SK-N-SH (cell line): ENCODE data around the gene FAM151A. TPM values are rescaled to one million over a fixed set of nuclear protein-coding genes. Genes with fewer than 3 reads are reported as not detected.

Source experiments
- CTCF ChIA-PET: fragments of 300-600, 350-600 bp; formaldehyde crosslinking; extraction: SDS; loops from one replicate; lab custom pipeline; 2021; lab: Yijun Ruan, JAX
- POLR2A ChIA-PET: fragments of 350-600 bp; sonication (Branson Sonifier 250); formaldehyde crosslinking; extraction: SDS; loops from one replicate; lab custom pipeline; 2020; ENCODE audit warnings: antibody characterized with exemption, inconsistent platforms; lab: Yijun Ruan, JAX
- DNase-seq: peaks from one replicate; pipeline ENCODE4 v3.0.0; 2012
- H2AFZ ChIP-seq: fragments of 200-600 bp; sonication (generic); 2 replicates; pipeline ENCODE4 v1.8.1; 2016; ENCODE audit warnings: antibody characterized with exemption, mild to moderate bottlenecking, low read depth
- H3F3A ChIP-seq: fragments of 200-600 bp; sonication (generic); replicated peaks from 2 replicates; pipeline ENCODE3; 2016; ENCODE audit warnings: antibody characterized with exemption, mild to moderate bottlenecking; ENCODE audit not compliant: insufficient read depth
- H3K27ac ChIP-seq, 2 experiments: fragments of 200-500 bp in 1 of 2; fragments of 200-600 bp in 1 of 2; sonication (Bioruptor generic) in 1 of 2; sonication (generic), shearing (Covaris generic) in 1 of 2; 2 replicates each; pipeline versions ENCODE4 v1.5.1 to v1.6.1; 2014 to 2016; ENCODE audit warnings: low read depth in 2 of 2, inconsistent platforms in 1 of 2, low read length in 1 of 2, mild to moderate bottlenecking in 1 of 2, mixed read lengths in 1 of 2
- H3K27me3 ChIP-seq: fragments of 200-600 bp; sonication (generic), shearing (Covaris generic); 2 replicates; pipeline ENCODE4 v1.6.1; 2016; ENCODE audit warnings: mixed run types; ENCODE audit not compliant: insufficient read depth
- H3K36me3 ChIP-seq, 2 experiments: fragments of 200-500 bp in 1 of 2; fragments of 200-600 bp in 1 of 2; sonication (Bioruptor generic) in 1 of 2; sonication (generic) in 1 of 2; replicated peaks in 1 of 2; 2 replicates each; pipeline versions ENCODE3 to v1.5.1; 2014 to 2016; ENCODE audit warnings: low read length in 1 of 2, mild to moderate bottlenecking in 1 of 2; ENCODE audit not compliant: insufficient read depth in 2 of 2, control insufficient read depth in 1 of 2
- H3K4me1 ChIP-seq, 2 experiments: fragments of 200-500 bp in 1 of 2; fragments of 200-600 bp in 1 of 2; sonication (Bioruptor generic) in 1 of 2; sonication (generic), shearing (Covaris generic) in 1 of 2; 2 replicates each; pipeline versions ENCODE4 v1.5.1 to v1.6.1; 2014 to 2016; ENCODE audit warnings: low read depth in 1 of 2, low read length in 1 of 2, mixed run types in 1 of 2; ENCODE audit not compliant: insufficient read depth in 2 of 2, control insufficient read depth in 1 of 2
- H3K4me2 ChIP-seq: fragments of 200-600 bp; sonication (generic), shearing (Covaris generic); 2 replicates; pipeline ENCODE4 v1.6.1; 2017; ENCODE audit warnings: mixed run types
- H3K4me3 ChIP-seq, 2 experiments: fragments of 200-500 bp in 1 of 2; fragments of 200-600 bp in 1 of 2; sonication (Bioruptor generic) in 1 of 2; sonication (generic), shearing (Covaris generic) in 1 of 2; 2 replicates each; pipeline versions ENCODE4 v1.5.1 to v1.8.1; 2014 to 2016; ENCODE audit warnings: low read depth in 2 of 2, inconsistent platforms in 1 of 2, low read length in 1 of 2, mild to moderate bottlenecking in 1 of 2, mixed read lengths in 1 of 2, moderate library complexity in 1 of 2
- H3K79me2 ChIP-seq: fragments of 200-600 bp; sonication (generic); 2 replicates; pipeline ENCODE4 v1.8.1; 2017; ENCODE audit warnings: mild to moderate bottlenecking; ENCODE audit not compliant: insufficient read depth
- H3K9ac ChIP-seq: fragments of 200-600 bp; sonication (generic); 2 replicates; pipeline ENCODE4 v1.6.1; 2017; ENCODE audit warnings: mixed run types
- H3K9me2 ChIP-seq: fragments of 200-600 bp; sonication (generic); 2 replicates; pipeline ENCODE4 v1.6.1; 2017; ENCODE audit warnings: mixed run types
- H3K9me3 ChIP-seq: fragments of 200-600 bp; sonication (generic); 2 replicates; pipeline ENCODE4 v1.6.1; 2017; ENCODE audit warnings: mixed run types, mild to moderate bottlenecking, moderate library complexity
- H4K20me1 ChIP-seq: fragments of 200-600 bp; sonication (generic); 2 replicates; pipeline ENCODE4 v1.6.1; 2017; ENCODE audit warnings: mild to moderate bottlenecking, mixed run types; ENCODE audit not compliant: insufficient read depth
- CHD2 ChIP-seq: fragments of 150-350 bp; IDR thresholded peaks from 2 replicates; pipeline ENCODE4 v1.6.1; 2018; ENCODE audit warnings: low read length; ENCODE audit not compliant: partially characterized antibody
- EP300 ChIP-seq, 2 experiments: IDR thresholded peaks; 2 replicates each; pipeline versions ENCODE4 v1.4.0 to v1.6.1; 2012; ENCODE audit warnings: borderline replicate concordance in 1 of 2, low read depth in 1 of 2, low read length in 1 of 2
- FOXM1 ChIP-seq: IDR thresholded peaks from 2 replicates; pipeline ENCODE4 v1.4.0; 2012; ENCODE audit warnings: low read depth, mild to moderate bottlenecking
- NRF1 ChIP-seq: IDR thresholded peaks from 2 replicates; pipeline ENCODE4 v1.6.1; 2012; ENCODE audit warnings: low read depth, mild to moderate bottlenecking, low read length
- POLR2AphosphoS5 ChIP-seq: IDR thresholded peaks from 2 replicates; pipeline ENCODE4 v1.6.1; 2012; ENCODE audit warnings: low read depth, low read length
- RAD21 ChIP-seq: IDR thresholded peaks from 2 replicates; pipeline ENCODE4 v1.6.1; 2012; ENCODE audit warnings: mild to moderate bottlenecking, low read length
- RFX5 ChIP-seq: IDR thresholded peaks from 2 replicates; pipeline ENCODE4 v1.6.1; 2012; ENCODE audit warnings: mild to moderate bottlenecking, improper control_type of control experiment, low read length
- SIN3A ChIP-seq: IDR thresholded peaks from 2 replicates; pipeline ENCODE4 v1.6.1; 2012; ENCODE audit warnings: low read depth, mild to moderate bottlenecking, low read length, moderate library complexity, borderline replicate concordance
- SMC3 ChIP-seq: IDR thresholded peaks from 2 replicates; pipeline ENCODE4 v1.6.1; 2012; ENCODE audit warnings: low read depth, low read length, improper control_type of control experiment
- YY1 ChIP-seq: IDR thresholded peaks from 2 replicates; pipeline ENCODE4 v1.4.0; 2012; ENCODE audit warnings: low read depth, mild to moderate bottlenecking
- WGBS: methylation state at CpG from one replicate; pipeline ENCODE4 v1.1.6; 2017; ENCODE audit warnings: low lambda C conversion rate; 5-methylcytosine and 5-hydroxymethylcytosine counted together
- polyA plus RNA-seq, 3 experiments: library from polyadenylated mRNA; depleted of rRNA; stranded (reverse); fragments of >200 nt; gene quantifications; 2 replicates each; pipeline ENCODE4 v1.2.3, GENCODE V29; 2012
- TF ChIP-seq, protein P1 (sequence below): fragments of 150-350 bp; IDR thresholded peaks from 2 replicates; pipeline ENCODE4 v1.6.1; 2016; ENCODE audit warnings: mild to moderate bottlenecking, low read depth, low read length
- TF ChIP-seq, protein P2 (sequence below): IDR thresholded peaks from 2 replicates; pipeline ENCODE4 v1.6.1; 2012; ENCODE audit warnings: mild to moderate bottlenecking, low read depth, low read length, moderate library complexity
- TF ChIP-seq, protein P3 (sequence below): IDR thresholded peaks from 2 replicates; pipeline ENCODE4 v1.4.0; 2012; ENCODE audit warnings: low read depth
- TF ChIP-seq, protein P4 (sequence below): IDR thresholded peaks from 2 replicates; pipeline ENCODE4 v1.4.0; 2012; ENCODE audit warnings: low read depth, borderline replicate concordance

FAM151A gene
- polyA plus RNA-seq, 1 of the 3 experiments (the other 2 are of a cell fraction) = not detected

DNA sequence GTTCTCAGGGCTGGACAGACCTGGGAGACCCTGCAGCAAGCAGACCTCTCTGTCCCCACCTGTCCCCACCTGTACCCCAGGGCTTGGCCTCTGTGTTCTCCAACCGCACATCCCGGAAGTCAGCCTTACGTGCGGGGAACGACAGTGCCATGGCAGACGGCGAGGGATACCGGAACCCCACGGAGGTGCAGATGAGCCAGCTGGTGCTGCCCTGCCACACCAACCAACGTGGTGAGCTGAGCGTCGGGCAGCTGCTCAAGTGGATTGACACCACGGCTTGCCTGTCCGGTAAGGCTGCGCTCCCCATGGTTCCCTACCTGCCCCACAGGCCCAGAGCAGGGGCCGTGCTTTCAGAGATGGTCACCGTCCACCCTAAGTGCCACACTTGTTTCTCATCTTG lies 38.8 kb downstream of the FAM151A start:
- WGBS = 100% methylated on average over 6 of the region's 17 CpGs
- TF ChIP-seq CHD2 (no peak), FOXM1 (no peak), EP300 (IDR thresholded peaks at IDR 0.05; ENCODE audit: borderline replicate concordance in 1 of 2, low read depth in 1 of 2, low read length in 1 of 2) (no peak), SMC3 (no peak), RAD21 (no peak), POLR2AphosphoS5 (no peak), SIN3A (no peak), RFX5 (no peak)
- TF ChIP-seq, protein P1, sequence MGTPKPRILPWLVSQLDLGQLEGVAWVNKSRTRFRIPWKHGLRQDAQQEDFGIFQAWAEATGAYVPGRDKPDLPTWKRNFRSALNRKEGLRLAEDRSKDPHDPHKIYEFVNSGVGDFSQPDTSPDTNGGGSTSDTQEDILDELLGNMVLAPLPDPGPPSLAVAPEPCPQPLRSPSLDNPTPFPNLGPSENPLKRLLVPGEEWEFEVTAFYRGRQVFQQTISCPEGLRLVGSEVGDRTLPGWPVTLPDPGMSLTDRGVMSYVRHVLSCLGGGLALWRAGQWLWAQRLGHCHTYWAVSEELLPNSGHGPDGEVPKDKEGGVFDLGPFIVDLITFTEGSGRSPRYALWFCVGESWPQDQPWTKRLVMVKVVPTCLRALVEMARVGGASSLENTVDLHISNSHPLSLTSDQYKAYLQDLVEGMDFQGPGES = no peak
- TF ChIP-seq, protein P2, sequence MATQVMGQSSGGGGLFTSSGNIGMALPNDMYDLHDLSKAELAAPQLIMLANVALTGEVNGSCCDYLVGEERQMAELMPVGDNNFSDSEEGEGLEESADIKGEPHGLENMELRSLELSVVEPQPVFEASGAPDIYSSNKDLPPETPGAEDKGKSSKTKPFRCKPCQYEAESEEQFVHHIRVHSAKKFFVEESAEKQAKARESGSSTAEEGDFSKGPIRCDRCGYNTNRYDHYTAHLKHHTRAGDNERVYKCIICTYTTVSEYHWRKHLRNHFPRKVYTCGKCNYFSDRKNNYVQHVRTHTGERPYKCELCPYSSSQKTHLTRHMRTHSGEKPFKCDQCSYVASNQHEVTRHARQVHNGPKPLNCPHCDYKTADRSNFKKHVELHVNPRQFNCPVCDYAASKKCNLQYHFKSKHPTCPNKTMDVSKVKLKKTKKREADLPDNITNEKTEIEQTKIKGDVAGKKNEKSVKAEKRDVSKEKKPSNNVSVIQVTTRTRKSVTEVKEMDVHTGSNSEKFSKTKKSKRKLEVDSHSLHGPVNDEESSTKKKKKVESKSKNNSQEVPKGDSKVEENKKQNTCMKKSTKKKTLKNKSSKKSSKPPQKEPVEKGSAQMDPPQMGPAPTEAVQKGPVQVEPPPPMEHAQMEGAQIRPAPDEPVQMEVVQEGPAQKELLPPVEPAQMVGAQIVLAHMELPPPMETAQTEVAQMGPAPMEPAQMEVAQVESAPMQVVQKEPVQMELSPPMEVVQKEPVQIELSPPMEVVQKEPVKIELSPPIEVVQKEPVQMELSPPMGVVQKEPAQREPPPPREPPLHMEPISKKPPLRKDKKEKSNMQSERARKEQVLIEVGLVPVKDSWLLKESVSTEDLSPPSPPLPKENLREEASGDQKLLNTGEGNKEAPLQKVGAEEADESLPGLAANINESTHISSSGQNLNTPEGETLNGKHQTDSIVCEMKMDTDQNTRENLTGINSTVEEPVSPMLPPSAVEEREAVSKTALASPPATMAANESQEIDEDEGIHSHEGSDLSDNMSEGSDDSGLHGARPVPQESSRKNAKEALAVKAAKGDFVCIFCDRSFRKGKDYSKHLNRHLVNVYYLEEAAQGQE = no peak
- TF ChIP-seq, protein P3, sequence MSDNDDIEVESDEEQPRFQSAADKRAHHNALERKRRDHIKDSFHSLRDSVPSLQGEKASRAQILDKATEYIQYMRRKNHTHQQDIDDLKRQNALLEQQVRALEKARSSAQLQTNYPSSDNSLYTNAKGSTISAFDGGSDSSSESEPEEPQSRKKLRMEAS = no peak
- no peak overlapping the region for H3K9ac ChIP-seq
- no peak overlapping the region for H3K4me2 ChIP-seq
- POLR2A ChIA-PET = no interaction called here
- no peaks in the 10 kb centered on the region for H4K20me1 ChIP-seq
- CTCF ChIA-PET = interaction anchor here (3.2 kb wide), 1 partner anchor 37 kb away, joined by 13 read pairs; the partner anchor contains the start of gene ACOT11
- H3K9me3 ChIP-seq = no peaks in the 10 kb centered on the region
- peaks cover 0 to 2% of the 10 kb centered on the region in 2 experiments for H3K36me3 ChIP-seq
- no peaks in the 10 kb centered on the region for H3K79me2 ChIP-seq
- H3K27me3 ChIP-seq = no peaks in the 10 kb centered on the region
- DNase-seq = no peak
- no peaks in the 10 kb centered on the region for H3K9me2 ChIP-seq
- no peak overlapping the region; a peak in 1 of 4 replicates for H3K27ac ChIP-seq
- no peak overlapping the region for H3K4me3 ChIP-seq
- peaks cover 7 to 46% of the 10 kb centered on the region in 2 experiments; a peak in 3 of 4 replicates for H3K4me1 ChIP-seq
- no peaks in the 10 kb centered on the region for H3F3A ChIP-seq
- H2AFZ ChIP-seq = no peak overlapping the region

DNA sequence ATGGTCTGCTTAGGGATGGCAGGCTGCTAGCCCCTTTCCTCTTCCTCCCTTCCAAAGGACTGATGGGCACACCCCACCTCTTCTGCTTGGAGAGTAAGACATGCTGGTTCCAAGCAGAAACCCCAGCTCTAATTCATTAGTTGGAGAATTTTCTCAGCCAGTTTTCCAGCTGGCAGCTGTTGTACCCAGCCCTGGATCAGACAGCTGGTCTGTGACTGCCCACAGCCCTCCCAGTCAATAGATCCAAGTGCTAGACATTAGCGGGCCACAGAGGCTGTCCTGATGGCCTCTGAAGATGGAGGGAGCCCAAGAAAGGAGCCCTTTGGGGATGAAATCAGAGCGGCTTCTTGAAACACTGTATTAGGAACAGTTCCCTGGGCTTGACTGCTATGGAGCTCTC lies 39.5 kb downstream of the FAM151A start:
- H3K9ac ChIP-seq = no peak overlapping the region
- no peaks in the 10 kb centered on the region for H3K79me2 ChIP-seq
- H3K4me3 ChIP-seq = no peak overlapping the region
- POLR2A ChIA-PET = interaction anchor here (1.1 kb wide), 1 partner anchor 36 kb away, joined by 5 read pairs; the partner anchor contains the start of gene ACOT11
- TF ChIP-seq SIN3A (no peak), NRF1 (no peak), YY1 (no peak)
- TF ChIP-seq, protein P1 = no peak
- TF ChIP-seq, protein P4, sequence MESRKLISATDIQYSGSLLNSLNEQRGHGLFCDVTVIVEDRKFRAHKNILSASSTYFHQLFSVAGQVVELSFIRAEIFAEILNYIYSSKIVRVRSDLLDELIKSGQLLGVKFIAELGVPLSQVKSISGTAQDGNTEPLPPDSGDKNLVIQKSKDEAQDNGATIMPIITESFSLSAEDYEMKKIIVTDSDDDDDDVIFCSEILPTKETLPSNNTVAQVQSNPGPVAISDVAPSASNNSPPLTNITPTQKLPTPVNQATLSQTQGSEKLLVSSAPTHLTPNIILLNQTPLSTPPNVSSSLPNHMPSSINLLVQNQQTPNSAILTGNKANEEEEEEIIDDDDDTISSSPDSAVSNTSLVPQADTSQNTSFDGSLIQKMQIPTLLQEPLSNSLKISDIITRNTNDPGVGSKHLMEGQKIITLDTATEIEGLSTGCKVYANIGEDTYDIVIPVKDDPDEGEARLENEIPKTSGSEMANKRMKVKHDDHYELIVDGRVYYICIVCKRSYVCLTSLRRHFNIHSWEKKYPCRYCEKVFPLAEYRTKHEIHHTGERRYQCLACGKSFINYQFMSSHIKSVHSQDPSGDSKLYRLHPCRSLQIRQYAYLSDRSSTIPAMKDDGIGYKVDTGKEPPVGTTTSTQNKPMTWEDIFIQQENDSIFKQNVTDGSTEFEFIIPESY = no peak
- no peak for DNase-seq
- no peaks in the 10 kb centered on the region for H3K9me3 ChIP-seq
- 100% methylated on average over 2 of the region's 2 CpGs for WGBS
- no peaks in the 10 kb centered on the region for H3K9me2 ChIP-seq
- H3K4me2 ChIP-seq = no peak overlapping the region
- H2AFZ ChIP-seq = no peak overlapping the region
- no peaks in the 10 kb centered on the region for H4K20me1 ChIP-seq
- H3K27me3 ChIP-seq = no peaks in the 10 kb centered on the region
- peaks cover 7 to 46% of the 10 kb centered on the region in 2 experiments; a peak in 3 of 4 replicates for H3K4me1 ChIP-seq
- H3F3A ChIP-seq = no peaks in the 10 kb centered on the region
- peaks cover 0 to 2% of the 10 kb centered on the region in 2 experiments for H3K36me3 ChIP-seq
- CTCF ChIA-PET = interaction anchor here (0.6 to 3.2 kb wide), 4 partner anchors 12 to 523 kb away, joined by 3 to 13 read pairs (median 4); partner anchors contain the start of gene ACOT11
- H3K27ac ChIP-seq = peak overlapping the region in 1 of 2 experiments; percentile 44; a peak in 1 of 4 replicates
